SH-SY5Y (cell line): ENCODE data around the gene TSPAN11.

Experiments
- GATA2 ChIP-seq: IDR thresholded peaks from 2 replicates; pipeline ENCODE4 v1.6.1; 2011; ENCODE audit warnings: mild to moderate bottlenecking, low read depth, low read length
- GATA3 ChIP-seq: IDR thresholded peaks from 2 replicates; pipeline ENCODE4 v1.6.1; 2011; ENCODE audit warnings: low read depth, mild to moderate bottlenecking, low read length, moderate library complexity

DNA sequence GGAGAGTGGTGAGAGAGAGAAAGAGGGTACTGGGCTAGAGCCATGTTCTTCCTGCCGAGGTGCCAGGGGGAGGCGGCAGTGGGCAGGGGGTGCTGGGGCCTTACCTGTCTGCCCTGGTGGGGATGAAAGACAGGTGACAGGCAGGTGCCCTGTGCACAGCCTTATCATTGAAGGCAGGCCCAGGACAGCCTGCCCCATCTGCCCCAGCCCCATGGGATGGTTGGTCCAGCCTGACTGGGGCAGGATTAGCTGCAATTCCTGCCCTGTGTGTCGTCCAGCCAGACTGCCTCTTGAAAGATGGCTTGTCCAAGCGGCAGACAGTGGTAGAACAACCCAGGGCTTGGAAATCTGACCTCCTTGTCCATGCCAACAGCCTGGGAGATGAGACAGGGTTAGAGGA is 67.2 kb downstream of the TSPAN11 start:
- TF ChIP-seq GATA2 (no peak), GATA3 (no peak)
